Adrenal gland (tissue), 5 donors: ENCODE data around the gene CLTC.

Source experiments
- CTCF ChIP-seq, 6 experiments: fragments of 450-650 bp in 4 of 6; fragments of 200-600 bp in 2 of 6; sonication (generic) in 1 of 6; IDR thresholded peaks; 1 replicate in 5 of 6; 2 replicates in 1 of 6; pipeline versions ENCODE4 v1.5.1 to v1.8.0; 2016 to 2021; ENCODE audit warnings: antibody characterized with exemption in 6 of 6, mild to moderate bottlenecking in 2 of 6, moderate library complexity in 1 of 6
- POLR2A ChIP-seq, 2 donors: fragments of 450-650 bp; IDR thresholded peaks; one replicate each; pipeline ENCODE4 v1.6.1; 2017; ENCODE audit warnings: antibody characterized with exemption in 2 of 2, mild to moderate bottlenecking in 2 of 2, moderate library complexity in 1 of 2
- donor health status: DM: no; HTN: no; CAD: no.

- TF ChIP-seq POLR2A (IDR thresholded peaks at IDR 0.05) (no peak), CTCF (IDR thresholded peaks at IDR 0.05) (no peak)
Measured at GRCh38 chr17:59711936-59712335, 92.2 kb downstream of the CLTC start.
